A375 (cell line): ENCODE results near the gene ANKRD23. TPM values are rescaled to one million over a fixed set of nuclear protein-coding genes. Genes with fewer than 3 reads are reported as not detected.

Source experiments
- small RNA-seq: library from RNA; depleted of rRNA; stranded (forward); fragments of <200 nt; gene quantifications from one replicate; pipeline ENCODE3, GENCODE V24; 2014
- total RNA-seq: library from RNA; depleted of rRNA; stranded (reverse); fragments of >200 nt; shearing (Covaris generic); gene quantifications from 2 replicates; pipeline ENCODE4 v1.2.3, GENCODE V29; 2014; rRNA removed

The ANKRD23 gene
- total RNA-seq, result 2.5 and 3.2 TPM in 2 replicates

GRCh38 chr2:96843538-96844268 lies at the start of gene ANKRD23:
Gene ANKRD23, minus strand, starts transcription at chr2:96844021. Its CDS starts 29 bp downstream, at chr2:96843992.

GRCh38 chr2:96869822-96870625 lies 26.2 kb upstream of the ANKRD23 start, which contains the start of gene SEMA4C:
Gene SEMA4C, minus strand, starts transcription at chr2:96870080. Its CDS starts 2,194 bp downstream, at chr2:96867886.

GRCh38 chr2:96857667-96858372 lies 14.0 kb upstream of the ANKRD23 start, which contains the start of gene ANKRD39:
Gene ANKRD39, minus strand, starts transcription at chr2:96858016. Its CDS starts 29 bp downstream, at chr2:96857987.

DNA sequence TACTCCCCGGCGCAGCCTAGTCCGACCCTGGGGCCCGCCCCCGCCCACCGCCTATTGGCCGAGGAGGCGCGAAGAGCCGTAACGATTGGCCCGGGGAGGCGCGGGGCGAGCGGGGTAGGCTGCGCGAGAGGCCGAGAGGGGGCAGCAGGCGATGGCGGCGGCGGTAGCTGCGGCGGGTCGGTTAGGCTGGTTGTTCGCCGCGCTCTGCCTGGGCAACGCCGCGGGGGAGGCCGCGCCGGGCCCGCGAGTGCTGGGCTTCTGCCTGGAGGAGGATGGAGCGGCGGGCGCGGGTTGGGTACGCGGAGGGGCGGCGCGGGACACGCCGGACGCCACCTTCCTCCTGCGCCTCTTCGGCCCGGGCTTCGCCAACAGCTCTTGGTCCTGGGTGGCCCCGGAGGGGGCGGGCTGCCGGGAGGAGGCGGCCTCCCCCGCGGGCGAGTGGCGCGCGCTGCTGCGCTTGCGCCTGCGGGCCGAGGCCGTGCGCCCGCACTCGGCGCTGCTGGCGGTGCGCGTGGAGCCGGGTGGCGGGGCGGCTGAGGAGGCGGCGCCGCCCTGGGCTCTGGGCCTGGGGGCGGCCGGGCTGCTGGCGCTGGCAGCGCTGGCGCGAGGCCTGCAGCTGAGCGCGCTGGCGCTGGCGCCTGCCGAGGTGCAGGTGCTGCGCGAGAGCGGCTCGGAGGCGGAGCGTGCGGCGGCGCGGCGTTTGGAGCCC lies 27.5 kb downstream of the ANKRD23 start, which contains the start of gene CNNM3:
TSS of gene CNNM3 (plus strand) at position 142 of the 709 bp plus-strand sequence. CDS start at position 152, 10 bp downstream.

Small RNA genes within 50 kb of the gene (small RNA-seq; reads per million reads assigned to genes)
- gene MIR3127, result not detected

Other genes with a start within 250 kb of the ANKRD23 start
- 18.9 and 23.8 TPM in 2 replicates for gene KANSL3, start 205.7 kb downstream of the ANKRD23 start, total RNA-seq
- not detected in 2 replicates for gene FER1L5, start 201.3 kb downstream of the ANKRD23 start, total RNA-seq
- 5.9 and 10.6 TPM in 2 replicates for gene LMAN2L, start 104.0 kb downstream of the ANKRD23 start, total RNA-seq
- gene CNNM4, start 83.1 kb downstream of the ANKRD23 start, total RNA-seq, result 5.5 and 6.2 TPM in 2 replicates
- gene CNNM3, start 27.8 kb downstream of the ANKRD23 start, total RNA-seq, result 4.8 and 4.9 TPM in 2 replicates
- gene ANKRD39, start 14.0 kb upstream of the ANKRD23 start, total RNA-seq, result 8.9 and 11.6 TPM in 2 replicates
- 34.3 and 37.1 TPM in 2 replicates for gene SEMA4C, start 26.1 kb upstream of the ANKRD23 start, total RNA-seq
- gene FAM178B, start 142.6 kb upstream of the ANKRD23 start, total RNA-seq, result 3.2 and 3.6 TPM in 2 replicates